K562 (cell line): ENCODE data around the gene MRTFB. TPM values are rescaled to one million over a fixed set of nuclear protein-coding genes. Genes with fewer than 3 reads are reported as not detected.

Experiments used
- ATAC-seq: fragments of 200-7000 bp; cut with Tn5 transposase; 3 replicates; pipeline ENCODE4 v1.9.1; 2020; ENCODE audit warnings: moderate library complexity
- BruUV-seq: library from RNA; stranded (reverse); fragments of 400-500 nt; replicated peaks from 2 replicates; lab custom pipeline; 2021; lab: Mats Ljungman, UMichigan
- CTCF ChIA-PET: fragments of 300-600 bp; formaldehyde crosslinking; extraction: SDS; loops from one replicate; lab custom pipeline; 2021; ENCODE audit warnings: low intra/inter-chr PET ratio; lab: Yijun Ruan, JAX
- POLR2A ChIA-PET: fragments of 300-600, 350-650 bp; sonication (Branson Sonifier 250); formaldehyde crosslinking; extraction: SDS; loops from one replicate; lab custom pipeline; 2021; ENCODE audit warnings: antibody characterized with exemption, inconsistent platforms; lab: Yijun Ruan, JAX
- DNase-seq, 4 experiments: peaks; one replicate each; pipeline versions ENCODE4 v3.0.0 to v3.0.0-alpha.2; 2011 to 2018; ENCODE audit warnings: low spot score in 3 of 4, mixed read lengths in 3 of 4; ENCODE audit errors: extremely low read depth in 1 of 4
- FAIRE-seq: peaks from 2 replicates; lab custom pipeline; 2011; peaks lifted over from hg19 to GRCh38; lab: Jason Lieb, UNC
- H2AFZ ChIP-seq: 2 replicates; pipeline ENCODE4 v1.6.0; 2011; ENCODE audit warnings: low read depth, low read length, control low read depth, inconsistent platforms
- H3K27ac ChIP-seq: fragments of 200-600 bp; 3 replicates; pipeline ENCODE4 v1.8.0; 2011; ENCODE audit warnings: low read depth, mild to moderate bottlenecking, control low read depth, inconsistent platforms, low read length, moderate library complexity, mixed read lengths; ENCODE audit errors: extremely low read depth
- H3K27me3 ChIP-seq, 2 experiments: fragments of 300-600 bp in 1 of 2; 2 replicates in 1 of 2; 3 replicates in 1 of 2; pipeline versions ENCODE4 v1.6.0 to v1.8.0; 2011; ENCODE audit warnings: inconsistent platforms in 2 of 2, low read length in 2 of 2, mild to moderate bottlenecking in 1 of 2, mixed read lengths in 1 of 2, moderate library complexity in 1 of 2; ENCODE audit not compliant: control insufficient read depth in 2 of 2, insufficient read depth in 2 of 2
- H3K36me3 ChIP-seq: fragments of 300-600 bp; 3 replicates; pipeline ENCODE4 v1.8.0; 2011; ENCODE audit warnings: mild to moderate bottlenecking, low read length, inconsistent platforms; ENCODE audit not compliant: control insufficient read depth, insufficient read depth
- H3K4me1 ChIP-seq, 2 experiments: fragments of 200-600 bp in 1 of 2; replicated peaks in 1 of 2; 2 replicates in 1 of 2; 3 replicates in 1 of 2; pipeline versions ENCODE4 v1.5.1 to v1.8.0; 2011; ENCODE audit warnings: inconsistent platforms in 2 of 2, low read length in 2 of 2, mild to moderate bottlenecking in 1 of 2, mixed read lengths in 1 of 2, moderate library complexity in 1 of 2; ENCODE audit not compliant: control insufficient read depth in 2 of 2, insufficient read depth in 2 of 2
- H3K4me2 ChIP-seq: 2 replicates; pipeline ENCODE4 v1.6.1; 2011; ENCODE audit warnings: low read length, control low read depth, inconsistent platforms, mixed read lengths; ENCODE audit not compliant: insufficient read depth
- H3K4me3 ChIP-seq: fragments of 200-600 bp; sonication (generic), shearing (Covaris generic); 2 replicates; pipeline ENCODE4 v1.5.1; 2016; ENCODE audit warnings: control low read depth, inconsistent platforms
- H3K79me2 ChIP-seq: fragments of 200-600 bp; 3 replicates; pipeline ENCODE4 v1.8.0; 2011; ENCODE audit warnings: low read length, inconsistent platforms; ENCODE audit not compliant: control insufficient read depth, insufficient read depth
- H3K9ac ChIP-seq, 2 experiments: 2 replicates each; pipeline versions ENCODE4 v1.6.0 to v1.6.1; 2011; ENCODE audit warnings: low read depth in 2 of 2, low read length in 2 of 2, control low read depth in 1 of 2, inconsistent platforms in 1 of 2, mild to moderate bottlenecking in 1 of 2, mixed read lengths in 1 of 2; ENCODE audit not compliant: insufficient read depth in 1 of 2
- H3K9me1 ChIP-seq: one replicate; pipeline ENCODE4 v1.6.0; 2011; ENCODE audit warnings: inconsistent platforms, mild to moderate bottlenecking, low read length, moderate library complexity; ENCODE audit not compliant: control insufficient read depth, insufficient read depth
- H3K9me3 ChIP-seq: replicated peaks from 2 replicates; pipeline ENCODE4 v1.5.1; 2011; ENCODE audit warnings: low read depth, low read length, inconsistent platforms; ENCODE audit not compliant: control insufficient read depth, insufficient read depth
- H4K20me1 ChIP-seq: replicated peaks from 2 replicates; pipeline ENCODE4 v1.6.1; 2011; ENCODE audit warnings: low read length, inconsistent platforms, mixed read lengths; ENCODE audit not compliant: control insufficient read depth, insufficient read depth
- CREB3L1 ChIP-seq: fragments of 450-650 bp; IDR thresholded peaks from 2 replicates; pipeline ENCODE4 v1.6.1; 2014; ENCODE audit warnings: low read depth, mild to moderate bottlenecking, moderate library complexity, borderline replicate concordance
- ELF4 ChIP-seq: fragments of 450-650 bp; formaldehyde crosslinking; IDR thresholded peaks from 2 replicates; pipeline ENCODE4 v1.4.0; 2022; ENCODE audit warnings: missing genetic modification characterization
- FOXM1 ChIP-seq, 2 experiments: fragments of 450-650 bp in 1 of 2; sonication (generic) in 1 of 2; formaldehyde crosslinking in 1 of 2; IDR thresholded peaks; 2 replicates each; pipeline versions ENCODE4 v1.6.1 to v1.9.0; 2017 to 2022; ENCODE audit warnings: low read depth in 2 of 2, mild to moderate bottlenecking in 2 of 2, missing genetic modification reagents in 1 of 2, moderate library complexity in 1 of 2
- KLF13 ChIP-seq: fragments of 450-650 bp; IDR thresholded peaks from 2 replicates; pipeline ENCODE4 v1.6.1; 2016; ENCODE audit warnings: missing genetic modification characterization, low read depth, mild to moderate bottlenecking, missing compliant biosample characterization, moderate library complexity, borderline replicate concordance
- MCM3 ChIP-seq: fragments of 450-650 bp; IDR thresholded peaks from 2 replicates; pipeline ENCODE4 v1.6.1; 2016
- MTA3 ChIP-seq: fragments of 450-650 bp; formaldehyde crosslinking; IDR thresholded peaks from 2 replicates; pipeline ENCODE4 v1.6.1; 2017; ENCODE audit warnings: mild to moderate bottlenecking, borderline replicate concordance
- POLR2G ChIP-seq: fragments of 200-400 bp; formaldehyde crosslinking; IDR thresholded peaks from 2 replicates; pipeline ENCODE4 v1.6.1; 2017; ENCODE audit warnings: low read depth, mild to moderate bottlenecking, antibody characterized with exemption, low read length, moderate library complexity
- SNRNP70 ChIP-seq: fragments of 200-400 bp; formaldehyde crosslinking; optimal IDR thresholded peaks from 2 replicates; pipeline ENCODE3; 2017; ENCODE audit warnings: low read depth, low read length
- TCF7 ChIP-seq: sonication (generic); IDR thresholded peaks from 2 replicates; pipeline ENCODE4 v1.6.1; 2016; ENCODE audit warnings: antibody characterized with exemption, borderline replicate concordance
- ZNF766 ChIP-seq: fragments of 200-800 bp; sonication (Bioruptor generic); conservative IDR thresholded peaks from 2 replicates; pipeline ENCODE4 v1.6.1; 2016; ENCODE audit warnings: missing genetic modification characterization, missing compliant biosample characterization
- WGBS: fragments of 100-300 bp; shearing (Covaris generic); methylation state at CpG from one replicate; pipeline ENCODE4 v1.1.6; 2016; ENCODE audit warnings: low coverage, mixed read lengths; ENCODE audit not compliant: insufficient coverage; ENCODE audit errors: missing lambda C conversion rate; 5-methylcytosine and 5-hydroxymethylcytosine counted together
- in situ Hi-C: fragments of 300-500 bp; cut with MboI; formaldehyde crosslinking; loops from 4 replicates; pipeline ENCODE4 v1.15.0; 2018; ENCODE audit warnings: inconsistent platforms, mixed read lengths
- intact Hi-C: fragments of 100-400 bp; cut with micrococcal nuclease; formaldehyde crosslinking; loops from 2 replicates; pipeline ENCODE4 v1.14.2; 2022
- polyA plus RNA-seq, 8 experiments: library from polyadenylated mRNA; depleted of rRNA in 4 of 8; stranded (reverse) in 5 of 8; unstranded in 3 of 8; fragments of >200 nt; fragmentation: Nextera tagmentation in 2 of 8; fragmentation: Illumina TruSeq in 1 of 8; extraction: Ambion mirVana in 2 of 8; extraction: Trizol in 1 of 8; gene quantifications; 2 replicates each; pipeline versions ENCODE4 v1.2.1 to v1.2.3, GENCODE V29; 2011 to 2014; ENCODE audit warnings: inconsistent platforms in 1 of 8, missing spikeins in 1 of 8
- total RNA-seq, 7 experiments: library from RNA; depleted of rRNA in 6 of 7; stranded (reverse); fragments of >200 nt in 6 of 7; fragmentation: Illumina TruSeq in 2 of 7; extraction: Trizol in 2 of 7; gene quantifications; 2 replicates each; pipeline versions ENCODE4 v1.2.1 to v1.2.3, GENCODE V29; 2011 to 2021; ENCODE audit warnings: low replicate concordance in 1 of 7
- TF ChIP-seq, protein P1 (sequence below): fragments of 450-650 bp; formaldehyde crosslinking; IDR thresholded peaks from 2 replicates; pipeline ENCODE4 v1.4.0; 2020; ENCODE audit warnings: mild to moderate bottlenecking, moderate library complexity

Gene MRTFB
- total and polyA plus RNA-seq, 9 of the 15 experiments (the other 6 are each of a cell fraction or from before 2014, with no cell fraction given): 2.2 to 12.7 (median 7.0) TPM

GRCh38 chr16:14029658-14030057 is 41.5 kb upstream of the MRTFB start:
- Histone ChIP-seq H3K9me1 (no peaks in the 10 kb centered on the region), H3K4me3 (no peak overlapping the region), H3K4me1 (no peaks in the 10 kb centered on the region; a peak in 1 of 5 replicates), H3K9ac (no peak overlapping the region), H3K79me2 (no peaks in the 10 kb centered on the region), H3K36me3 (no peaks in the 10 kb centered on the region), H3K27ac (no peak overlapping the region), H4K20me1 (no peaks in the 10 kb centered on the region), H3K27me3 (peaks cover 4 to 24% of the 10 kb centered on the region in 2 experiments; a peak in 3 of 5 replicates), H3K9me3 (no peaks in the 10 kb centered on the region), H2AFZ (no peak overlapping the region), H3K4me2 (no peak overlapping the region)
- DNase-seq (no peak), FAIRE-seq (no peak), ATAC-seq (no peak)
- intact Hi-C loops: no loop called here
- in situ Hi-C loops: no loop called here
- ChIA-PET CTCF (no interaction called here), POLR2A (no interaction called here)
- TF ChIP-seq KLF13 (tag) (no peak), TCF7 (no peak), MTA3 (no peak), SNRNP70 (no peak), MCM3 (no peak), FOXM1 (IDR thresholded peaks at IDR 0.05; ENCODE audit: low read depth) (no peak), FOXM1 (CRISPR knock-in tag; IDR thresholded peaks at IDR 0.05; ENCODE audit: low read depth) (no peak), POLR2G (no peak), ZNF766 (CRISPR knock-in tag) (no peak), ELF4 (CRISPR knock-in tag) (no peak), CREB3L1 (no peak)
- TF ChIP-seq, protein P1, sequence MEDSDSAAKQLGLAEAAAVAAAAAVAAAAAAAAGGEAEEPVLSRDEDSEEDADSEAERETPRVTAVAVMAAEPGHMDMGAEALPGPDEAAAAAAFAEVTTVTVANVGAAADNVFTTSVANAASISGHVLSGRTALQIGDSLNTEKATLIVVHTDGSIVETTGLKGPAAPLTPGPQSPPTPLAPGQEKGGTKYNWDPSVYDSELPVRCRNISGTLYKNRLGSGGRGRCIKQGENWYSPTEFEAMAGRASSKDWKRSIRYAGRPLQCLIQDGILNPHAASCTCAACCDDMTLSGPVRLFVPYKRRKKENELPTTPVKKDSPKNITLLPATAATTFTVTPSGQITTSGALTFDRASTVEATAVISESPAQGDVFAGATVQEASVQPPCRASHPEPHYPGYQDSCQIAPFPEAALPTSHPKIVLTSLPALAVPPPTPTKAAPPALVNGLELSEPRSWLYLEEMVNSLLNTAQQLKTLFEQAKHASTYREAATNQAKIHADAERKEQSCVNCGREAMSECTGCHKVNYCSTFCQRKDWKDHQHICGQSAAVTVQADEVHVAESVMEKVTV (CRISPR knock-in tag): no peak
- WGBS: 2% methylated on average over 6 of the region's 6 CpGs
- no TSS peak for BruUV-seq
